Hepatocyte (in vitro differentiated cells): ENCODE data around the gene DHCR24. TPM values are rescaled to one million over a fixed set of nuclear protein-coding genes. Genes with fewer than 3 reads are reported as not detected.

Experiments used
- DNase-seq: peaks from one replicate; pipeline ENCODE4 v3.0.0-alpha.2; 2016; ENCODE audit warnings: low spot score
- H2AFZ ChIP-seq: fragments of 200-600 bp; sonication (generic); 2 replicates; pipeline ENCODE4 v1.6.0; 2016; ENCODE audit warnings: antibody characterized with exemption, mild to moderate bottlenecking
- H3K27ac ChIP-seq: fragments of 200-600 bp; sonication (generic); 2 replicates; pipeline ENCODE4 v1.5.1; 2016; ENCODE audit warnings: mild to moderate bottlenecking
- H3K27me3 ChIP-seq: fragments of 200-600 bp; sonication (generic); 2 replicates; pipeline ENCODE4 v1.6.1; 2016
- H3K36me3 ChIP-seq: fragments of 200-600 bp; sonication (generic); replicated peaks from 2 replicates; pipeline ENCODE4 v1.5.1; 2016; ENCODE audit warnings: low read depth; ENCODE audit not compliant: insufficient read depth
- H3K4me1 ChIP-seq: fragments of 200-600 bp; sonication (generic); 2 replicates; pipeline ENCODE4 v1.5.1; 2016; ENCODE audit warnings: mild to moderate bottlenecking, moderate library complexity; ENCODE audit not compliant: insufficient read depth
- H3K4me2 ChIP-seq: fragments of 200-600 bp; sonication (generic); 2 replicates; pipeline ENCODE4 v1.6.0; 2016
- H3K4me3 ChIP-seq: fragments of 200-600 bp; sonication (generic); 2 replicates; pipeline ENCODE4 v1.5.1; 2016; ENCODE audit warnings: mild to moderate bottlenecking
- H3K79me2 ChIP-seq: fragments of 200-600 bp; sonication (generic); 2 replicates; pipeline ENCODE4 v1.6.0; 2017; ENCODE audit warnings: mild to moderate bottlenecking
- H3K9me2 ChIP-seq: fragments of 200-600 bp; sonication (generic); replicated peaks from 2 replicates; pipeline ENCODE4 v1.6.0; 2017; ENCODE audit warnings: mild to moderate bottlenecking; ENCODE audit not compliant: insufficient read depth
- H3K9me3 ChIP-seq: fragments of 200-600 bp; sonication (generic); 2 replicates; pipeline ENCODE4 v1.5.1; 2016; ENCODE audit warnings: low read depth, mild to moderate bottlenecking
- H4K20me1 ChIP-seq: fragments of 200-600 bp; sonication (generic); 2 replicates; pipeline ENCODE4 v1.6.0; 2016; ENCODE audit warnings: mild to moderate bottlenecking; ENCODE audit not compliant: insufficient read depth, poor library complexity, severe bottlenecking
- CTCF ChIP-seq: fragments of 200-600 bp; sonication (generic); IDR thresholded peaks from 2 replicates; pipeline ENCODE4 v1.5.1; 2016; ENCODE audit warnings: antibody characterized with exemption, mild to moderate bottlenecking; ENCODE audit not compliant: poor library complexity
- EZH2 ChIP-seq: fragments of 200-600 bp; sonication (generic); IDR thresholded peaks from 2 replicates; pipeline ENCODE4 v1.6.1; 2016; ENCODE audit warnings: antibody characterized with exemption, mild to moderate bottlenecking, borderline replicate concordance
- EZH2phosphoT487 ChIP-seq: fragments of 200-600 bp; sonication (generic); IDR thresholded peaks from one replicate; pipeline ENCODE4 v1.6.1; 2018; ENCODE audit warnings: antibody characterized with exemption, mild to moderate bottlenecking, low read depth, moderate library complexity; ENCODE audit not compliant: unreplicated experiment, severe bottlenecking
- WGBS: methylation state at CpG from one replicate; pipeline ENCODE4 v1.1.6; 2016; ENCODE audit warnings: low lambda C conversion rate; ENCODE audit errors: missing lambda C conversion rate; 5-methylcytosine and 5-hydroxymethylcytosine counted together
- polyA plus RNA-seq: library from polyadenylated mRNA; unstranded; fragments of >200 nt; fragmentation: Nextera tagmentation; extraction: Ambion mirVana; gene quantifications from 2 replicates; pipeline ENCODE4 v1.2.1, GENCODE V29; 2016
- total RNA-seq: library from RNA; depleted of rRNA; stranded (reverse); fragments of >200 nt; gene quantifications from 2 replicates; pipeline ENCODE4 v1.2.3, GENCODE V29; 2014

The DHCR24 gene
- total and polyA plus RNA-seq, 2 experiments from 2014 or later, result 282 to 318 TPM

GRCh38 chr1:54837002-54837853, 49.8 kb downstream of the DHCR24 start:
- Histone ChIP-seq H3K4me3 (no peak overlapping the region), H3K36me3 (no peaks in the 10 kb centered on the region), H2AFZ (no peak overlapping the region), H3K9me3 (no peaks in the 10 kb centered on the region), H3K79me2 (no peaks in the 10 kb centered on the region), H3K9me2 (no peaks in the 10 kb centered on the region), H3K27me3 (no peaks in the 10 kb centered on the region), H3K4me2 (no peak overlapping the region), H4K20me1 (no peaks in the 10 kb centered on the region), H3K4me1 (no peaks in the 10 kb centered on the region), H3K27ac (no peak overlapping the region)
- no peak for DNase-seq
- 76% methylated on average over 6 of the region's 6 CpGs for WGBS
- no peak for TF ChIP-seq CTCF
- no peak for TF ChIP-seq EZH2phosphoT487
- no peak for TF ChIP-seq EZH2

DNA sequence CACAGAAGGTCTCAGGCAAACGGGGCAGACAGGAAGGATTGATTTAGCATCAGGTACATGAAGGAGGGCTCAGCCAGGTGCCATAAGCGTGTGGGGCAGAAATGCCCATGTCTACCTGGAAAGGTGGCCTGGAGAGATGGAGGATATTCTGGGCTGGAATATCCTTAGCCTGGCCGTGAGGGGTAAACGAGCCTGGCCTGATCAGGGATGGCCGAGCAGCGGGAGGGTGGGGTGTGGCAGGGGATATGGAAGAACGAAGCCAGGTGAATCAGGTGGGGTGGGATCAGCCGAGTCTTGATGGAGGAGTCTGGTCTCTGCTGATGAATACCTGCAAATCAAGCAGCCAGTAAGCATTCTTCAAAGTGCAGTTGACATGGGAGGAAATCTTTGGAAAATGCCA, 50.4 kb downstream of the DHCR24 start:
- Histone ChIP-seq H3K9me2 (no peaks in the 10 kb centered on the region), H3K36me3 (no peaks in the 10 kb centered on the region), H2AFZ (no peak overlapping the region), H3K4me2 (no peak overlapping the region), H3K4me1 (no peaks in the 10 kb centered on the region), H3K9me3 (no peaks in the 10 kb centered on the region), H4K20me1 (no peaks in the 10 kb centered on the region), H3K27me3 (no peaks in the 10 kb centered on the region), H3K27ac (no peak overlapping the region), H3K79me2 (no peaks in the 10 kb centered on the region), H3K4me3 (no peak overlapping the region)
- no peak for DNase-seq
- WGBS, result 92% methylated on average over 8 of the region's 8 CpGs
- TF ChIP-seq EZH2phosphoT487 (no peak), CTCF (no peak), EZH2 (no peak)

- H2AFZ ChIP-seq, result no peak overlapping the region
- H3K4me3 ChIP-seq, result no peak overlapping the region
- no peaks in the 10 kb centered on the region for H3K79me2 ChIP-seq
- TF ChIP-seq CTCF (no peak), EZH2 (no peak), EZH2phosphoT487 (no peak)
- H3K9me2 ChIP-seq, result no peaks in the 10 kb centered on the region
- H3K4me1 ChIP-seq, result no peaks in the 10 kb centered on the region
- no peaks in the 10 kb centered on the region for H4K20me1 ChIP-seq
- no peak overlapping the region for H3K4me2 ChIP-seq
- DNase-seq, result no peak
- H3K9me3 ChIP-seq, result no peaks in the 10 kb centered on the region
- WGBS, result 55% methylated on average over 1 of the region's 5 CpGs
- no peaks in the 10 kb centered on the region for H3K36me3 ChIP-seq
- no peaks in the 10 kb centered on the region for H3K27me3 ChIP-seq
- no peak overlapping the region for H3K27ac ChIP-seq
Measured at GRCh38 chr1:54835970-54836369, 51.0 kb downstream of the DHCR24 start.
